CD4-positive, CD25-positive, alpha-beta regulatory T cell (primary cell): ENCODE data around the gene EFCAB5. TPM values are rescaled to one million over a fixed set of nuclear protein-coding genes. Genes with fewer than 3 reads are reported as not detected.

Experiments used
- ATAC-seq, 2 donors: fragments of 150-1000 bp; cut with Tn5 transposase; one replicate each; pipeline ENCODE4 v1.10.0; 2021; ENCODE audit warnings: low read depth in 2 of 2, moderate number of reproducible peaks in 2 of 2, moderate library complexity in 1 of 2
- DNase-seq, 3 donors: peaks; one replicate each; pipeline versions ENCODE4 v3.0.0 to v3.0.0-alpha.2; 2012 to 2022; ENCODE audit warnings: mixed read lengths in 1 of 3
- H3K27ac ChIP-seq: one replicate; pipeline ENCODE4 v1.7.0; 2013; ENCODE audit warnings: mild to moderate bottlenecking, low read length; ENCODE audit not compliant: insufficient read depth, poor library complexity, severe bottlenecking
- H3K27me3 ChIP-seq: one replicate; pipeline ENCODE4 v1.7.0; 2013; ENCODE audit warnings: low read length; ENCODE audit not compliant: control insufficient read depth, insufficient read depth
- H3K36me3 ChIP-seq: one replicate; pipeline ENCODE4 v1.7.0; 2013; ENCODE audit warnings: mild to moderate bottlenecking, low read length, moderate library complexity; ENCODE audit not compliant: control insufficient read depth, insufficient read depth
- H3K4me1 ChIP-seq: 2 replicates; pipeline ENCODE4 v1.7.0; 2013; ENCODE audit warnings: mild to moderate bottlenecking, low read length; ENCODE audit not compliant: insufficient read depth, control insufficient read depth, poor library complexity, severe bottlenecking
- H3K4me3 ChIP-seq: one replicate; pipeline ENCODE4 v1.7.0; 2013; ENCODE audit warnings: low read depth, mild to moderate bottlenecking, low read length, moderate library complexity
- H3K9me3 ChIP-seq, 2 experiments: 1 replicate in 1 of 2; 2 replicates in 1 of 2; pipeline ENCODE4 v1.7.0; 2013; ENCODE audit warnings: low read length in 2 of 2, mild to moderate bottlenecking in 1 of 2, moderate library complexity in 1 of 2; ENCODE audit not compliant: control insufficient read depth in 2 of 2
- H3K27ac Mint-ChIP-seq, 3 donors: one replicate each; pipeline ENCODE4 v1.8.0; 2020 to 2022; ENCODE audit warnings: mild to moderate bottlenecking in 3 of 3, mixed read lengths in 3 of 3, moderate library complexity in 2 of 3
- H3K27me3 Mint-ChIP-seq: one replicate; pipeline ENCODE4 v1.8.0; 2022; ENCODE audit warnings: mild to moderate bottlenecking, mixed read lengths
- H3K36me3 Mint-ChIP-seq: one replicate; pipeline ENCODE4 v1.8.0; 2020; ENCODE audit warnings: mixed read lengths
- H3K4me1 Mint-ChIP-seq, 4 donors: one replicate each; pipeline ENCODE4 v1.8.0; 2020 to 2022; ENCODE audit warnings: mixed read lengths in 4 of 4, mild to moderate bottlenecking in 1 of 4
- H3K4me3 Mint-ChIP-seq, 4 donors: one replicate each; pipeline ENCODE4 v1.8.0; 2020 to 2022; ENCODE audit warnings: mild to moderate bottlenecking in 4 of 4, mixed read lengths in 4 of 4, moderate library complexity in 3 of 4
- H3K9me3 Mint-ChIP-seq, 7 donors: one replicate each; pipeline ENCODE4 v1.8.0; 2020 to 2022; ENCODE audit warnings: mixed read lengths in 7 of 7, mild to moderate bottlenecking in 3 of 7, moderate library complexity in 2 of 7
- polyA plus RNA-seq, 4 donors: library from polyadenylated mRNA; unstranded; fragments of 300-500 nt; fragmentation: Illumina TruSeq; gene quantifications; one replicate each; pipeline ENCODE4 v1.2.3, GENCODE V29; 2021
- total RNA-seq: library from RNA; stranded (reverse); gene quantifications from one replicate; pipeline ENCODE4 v1.2.3, GENCODE V29; 2022

The EFCAB5 gene
- total and polyA plus RNA-seq, 5 donors from 2014 or later: 0.21 to 2.1 (median 0.36) TPM

GRCh38 chr17:29909236-29910003 lies 32.0 kb upstream of the EFCAB5 start:
- H3K9me3 ChIP-seq: no peaks in the 10 kb centered on the region
- no peak overlapping the region for H3K4me3 ChIP-seq
- Mint-ChIP-seq H3K27me3 (no peaks in the 10 kb centered on the region), H3K9me3 (peaks cover 0 to 4% (median 0%) of the 10 kb centered on the region in 7 donors), H3K27ac (peak overlapping the region in 2 of 3 donors; percentile 4 to 71), H3K36me3 (no peaks in the 10 kb centered on the region), H3K4me1 (peaks cover 35 to 46% (median 40%) of the 10 kb centered on the region in 4 donors), H3K4me3 (no peak overlapping the region)
- no peaks in the 10 kb centered on the region for H3K36me3 ChIP-seq
- no peaks in the 10 kb centered on the region for H3K4me1 ChIP-seq
- H3K27me3 ChIP-seq: no peaks in the 10 kb centered on the region
- ATAC-seq (peak; percentile 80 to 83), DNase-seq (peak in 1 of 3 donors; percentile 17)
- no peak overlapping the region for H3K27ac ChIP-seq

GRCh38 chr17:29911641-29912177 lies 29.7 kb upstream of the EFCAB5 start:
- Mint-ChIP-seq H3K36me3 (no peaks in the 10 kb centered on the region), H3K4me1 (peaks cover 36 to 52% (median 40%) of the 10 kb centered on the region in 4 donors), H3K27me3 (no peaks in the 10 kb centered on the region), H3K9me3 (peaks cover 0 to 4% (median 0%) of the 10 kb centered on the region in 7 donors), H3K27ac (peak overlapping the region in 2 of 3 donors; percentile 8 to 38), H3K4me3 (no peak overlapping the region)
- no peak for DNase-seq
- H3K27ac ChIP-seq: no peak overlapping the region
- no peak for ATAC-seq
- no peaks in the 10 kb centered on the region for H3K4me1 ChIP-seq
- peaks cover 3% of the 10 kb centered on the region for H3K36me3 ChIP-seq
- H3K9me3 ChIP-seq: no peaks in the 10 kb centered on the region
- no peaks in the 10 kb centered on the region for H3K27me3 ChIP-seq
- H3K4me3 ChIP-seq: no peak overlapping the region

- Histone ChIP-seq H3K9me3 (no peaks in the 10 kb centered on the region), H3K4me1 (no peaks in the 10 kb centered on the region), H3K36me3 (peaks cover 3% of the 10 kb centered on the region), H3K27ac (no peak overlapping the region), H3K4me3 (no peak overlapping the region), H3K27me3 (no peaks in the 10 kb centered on the region)
- H3K36me3 Mint-ChIP-seq: peaks cover 4% of the 10 kb centered on the region
- H3K9me3 Mint-ChIP-seq: no peaks in the 10 kb centered on the region
- H3K4me3 Mint-ChIP-seq: no peak overlapping the region
- H3K27ac Mint-ChIP-seq: no peak overlapping the region
- no peak for DNase-seq
- ATAC-seq: no peak
- no peaks in the 10 kb centered on the region for H3K27me3 Mint-ChIP-seq
- peaks cover 45 to 58% (median 50%) of the 10 kb centered on the region in 4 donors for H3K4me1 Mint-ChIP-seq
These were observed 26.5 kb upstream of the EFCAB5 start for GRCh38 chr17:29914819-29915537.

GRCh38 chr17:29918016-29918415 lies 23.4 kb upstream of the EFCAB5 start:
- peaks cover 9% of the 10 kb centered on the region for H3K36me3 Mint-ChIP-seq
- no peak for DNase-seq

GRCh38 chr17:29918922-29919856 lies 22.2 kb upstream of the EFCAB5 start:
- H3K4me3 Mint-ChIP-seq: no peak overlapping the region
- peak overlapping the region in 1 of 3 donors; percentile 5 for H3K27ac Mint-ChIP-seq

More at GRCh38 chr17:29918016-29918415, 23.4 kb upstream of the EFCAB5 start:
- Mint-ChIP-seq H3K27me3 (no peaks in the 10 kb centered on the region), H3K4me1 (peaks cover 32 to 51% (median 38%) of the 10 kb centered on the region in 4 donors), H3K9me3 (no peaks in the 10 kb centered on the region), H3K4me3 (no peak overlapping the region), H3K27ac (peak overlapping the region in 1 of 3 donors; percentile 56)
- H3K4me1 ChIP-seq: no peaks in the 10 kb centered on the region
- H3K4me3 ChIP-seq: no peak overlapping the region
- H3K9me3 ChIP-seq: no peaks in the 10 kb centered on the region
- H3K27me3 ChIP-seq: no peaks in the 10 kb centered on the region
- H3K36me3 ChIP-seq: peaks cover 3% of the 10 kb centered on the region
- H3K27ac ChIP-seq: no peak overlapping the region
- no peak for ATAC-seq

DNA sequence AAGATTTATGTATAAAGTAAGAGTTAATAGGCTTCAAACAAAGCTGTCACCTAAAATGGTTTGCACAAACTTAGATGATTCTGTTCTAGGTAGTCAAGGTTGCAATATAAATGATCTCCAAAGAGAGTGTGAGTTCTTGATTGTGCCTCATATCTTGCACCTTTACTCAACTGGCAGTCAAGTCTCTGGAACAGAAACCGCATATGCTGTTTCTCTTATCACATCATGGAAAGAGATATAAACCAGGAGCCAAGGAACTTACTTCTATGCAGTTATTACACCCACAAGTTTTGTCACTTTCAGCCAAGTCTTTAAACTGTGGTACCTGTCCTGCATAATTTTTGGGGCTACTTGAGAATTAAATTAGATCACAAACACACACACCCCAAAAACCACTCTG lies 16.6 kb upstream of the EFCAB5 start:
- Mint-ChIP-seq H3K9me3 (no peaks in the 10 kb centered on the region), H3K4me3 (no peak overlapping the region), H3K4me1 (peaks cover 18 to 43% (median 33%) of the 10 kb centered on the region in 4 donors), H3K36me3 (peaks cover 5% of the 10 kb centered on the region), H3K27ac (no peak overlapping the region), H3K27me3 (no peaks in the 10 kb centered on the region)
- Histone ChIP-seq H3K4me1 (peaks cover 15% of the 10 kb centered on the region), H3K4me3 (no peak overlapping the region), H3K27ac (no peak overlapping the region), H3K36me3 (no peaks in the 10 kb centered on the region), H3K27me3 (no peaks in the 10 kb centered on the region), H3K9me3 (no peaks in the 10 kb centered on the region)
- no peak for ATAC-seq
- DNase-seq: no peak

More at GRCh38 chr17:29918922-29919856, 22.2 kb upstream of the EFCAB5 start:
- Mint-ChIP-seq H3K9me3 (no peaks in the 10 kb centered on the region), H3K4me1 (peaks cover 28 to 47% (median 40%) of the 10 kb centered on the region in 4 donors), H3K27me3 (no peaks in the 10 kb centered on the region), H3K36me3 (peaks cover 9% of the 10 kb centered on the region)
- H3K27me3 ChIP-seq: no peaks in the 10 kb centered on the region
- peaks cover 3% of the 10 kb centered on the region for H3K36me3 ChIP-seq
- DNase-seq (no peak), ATAC-seq (no peak)
- no peaks in the 10 kb centered on the region for H3K4me1 ChIP-seq
- no peaks in the 10 kb centered on the region for H3K9me3 ChIP-seq
- H3K27ac ChIP-seq: no peak overlapping the region
- no peak overlapping the region for H3K4me3 ChIP-seq

- peak overlapping the region in 1 of 3 donors; percentile 23 for H3K27ac Mint-ChIP-seq
These were observed 13.9 kb upstream of the EFCAB5 start for GRCh38 chr17:29927546-29927945.

More at GRCh38 chr17:29927546-29927945, 13.9 kb upstream of the EFCAB5 start:
- Histone ChIP-seq H3K4me3 (peak overlapping the region; percentile 95), H3K27ac (no peak overlapping the region), H3K9me3 (no peaks in the 10 kb centered on the region), H3K27me3 (no peaks in the 10 kb centered on the region), H3K36me3 (no peaks in the 10 kb centered on the region), H3K4me1 (peaks cover 33% of the 10 kb centered on the region)
- no peak for ATAC-seq
- Mint-ChIP-seq H3K36me3 (no peaks in the 10 kb centered on the region), H3K9me3 (no peaks in the 10 kb centered on the region), H3K27me3 (no peaks in the 10 kb centered on the region), H3K4me3 (peak overlapping the region in 3 of 4 donors; percentile 2 to 80 (median 3)), H3K4me1 (peaks cover 18 to 36% (median 24%) of the 10 kb centered on the region in 4 donors)
- DNase-seq: no peak
